Heart left ventricle (tissue), 16 donors: ENCODE measurements around the gene TNNC1. TPM values are rescaled to one million over a fixed set of nuclear protein-coding genes. Genes with fewer than 3 reads are reported as not detected.

ENCODE experiments used
- ATAC-seq, 4 donors: fragments of 200-7000 bp; cut with Tn5 transposase; one replicate each; pipeline ENCODE4 v1.9.1; 2020 to 2022; ENCODE audit warnings: moderate library complexity in 4 of 4, mild to moderate bottlenecking in 3 of 4, moderate number of reproducible peaks in 1 of 4
- DNase-seq, 5 donors: peaks; one replicate each; pipeline ENCODE4 v3.0.0-alpha.2; 2020
- H3K27ac ChIP-seq, 12 donors: fragments of 200-600 bp; sonication (generic) in 4 of 12; one replicate each; pipeline versions ENCODE4 v1.5.0 to v1.8.0; 2016 to 2022; ENCODE audit warnings: mild to moderate bottlenecking in 2 of 12
- H3K27me3 ChIP-seq, 9 donors: fragments of 200-600 bp; sonication (generic) in 2 of 9; one replicate each; pipeline versions ENCODE4 v1.5.1 to v1.8.0; 2016 to 2022; ENCODE audit warnings: mild to moderate bottlenecking in 3 of 9
- H3K36me3 ChIP-seq, 9 donors: fragments of 200-600 bp; sonication (generic) in 2 of 9; one replicate each; pipeline versions ENCODE4 v1.5.0 to v1.8.0; 2018 to 2022; ENCODE audit warnings: mild to moderate bottlenecking in 2 of 9
- H3K4me1 ChIP-seq, 12 donors: fragments of 200-600 bp; sonication (generic) in 4 of 12; one replicate each; pipeline versions ENCODE4 v1.5.0 to v1.8.0; 2016 to 2022; ENCODE audit warnings: mild to moderate bottlenecking in 3 of 12
- H3K4me3 ChIP-seq, 12 donors: fragments of 200-600 bp; sonication (generic) in 4 of 12; one replicate each; pipeline versions ENCODE4 v1.5.0 to v1.8.0; 2017 to 2022; ENCODE audit warnings: mild to moderate bottlenecking in 9 of 12, moderate library complexity in 4 of 12
- H3K9me3 ChIP-seq, 12 donors: fragments of 200-600 bp; sonication (generic) in 4 of 12; one replicate each; pipeline versions ENCODE4 v1.5.0 to v1.8.0; 2016 to 2022; ENCODE audit warnings: mild to moderate bottlenecking in 1 of 12
- CTCF ChIP-seq, 12 donors: fragments of 200-600 bp; sonication (generic) in 4 of 12; IDR thresholded peaks; one replicate each; pipeline versions ENCODE4 v1.5.0 to v1.8.0; 2018 to 2022; ENCODE audit warnings: antibody characterized with exemption in 12 of 12, mild to moderate bottlenecking in 5 of 12
- POLR2A ChIP-seq, 2 donors: fragments of 450-650 bp; IDR thresholded peaks; one replicate each; pipeline ENCODE4 v1.6.1; 2017; ENCODE audit warnings: antibody characterized with exemption in 2 of 2, mild to moderate bottlenecking in 2 of 2, moderate library complexity in 2 of 2
- WGBS, 4 donors: extraction: QIAGEN DNeasy Blood & Tissue Kit in 2 of 4; methylation state at CpG; one replicate each; pipeline versions ENCODE4 v1.1.5 to v1.1.7; 2013 to 2018; 5-methylcytosine and 5-hydroxymethylcytosine counted together
- intact Hi-C, 10 donors: fragments of 100-400 bp; cut with DNase I; formaldehyde crosslinking; loops; one replicate each; pipeline versions ENCODE4 v1.11.1 to v1.14.2; 2022
- polyA plus RNA-seq, 2 donors: library from polyadenylated mRNA; stranded (reverse); fragments of 200-250 nt; gene quantifications; one replicate each; pipeline ENCODE4 v1.2.3, GENCODE V29; 2013
- total RNA-seq, 9 donors: library from RNA; depleted of rRNA in 2 of 9; stranded (reverse); fragments of >200 nt in 2 of 9; fragmentation: NEBNext Ultra II Directional in 3 of 9; extraction: Animal tissue kit (Norgen Biotek cat#: 25700) in 3 of 9; gene quantifications; one replicate each; pipeline versions ENCODE4 v1.1.0 to v1.2.4, GENCODE V29; 2016 to 2023
- donor health status: ischemic (EF 13 %, LVEDD 7.1; RV severe dilation, severe dysfunction).
- donor health status: healthy with polysubstance abuse.
- donor health status: DM: no; HTN: yes; CAD: no.
- donor health status: DM: no; HTN: no; CAD: no.
- donor health status: ischemic (EF 25% LVEDD 6.9; RV normal size, moderate dysfunction).
- donor health status: ischemic (EF 25% LVEDD 5.7; RV mildly dilated, moderate dysfunction).
- donor health status: healthy.
- donor health status: DM: yes; HTN: yes; CAD: no.
- donor health status: ischemic (EF 35%, LVEDD 5.7; RV mildly dilated, moderate dysfunction).
- donor health status: nonischemic (EF 11% LVEDD 7.7; RV severe dilation, severe dysfunction).
- donor health status: DM: yes; HTN: yes; CAD: no.
- donor health status: PGD.
- donor health status: ischemic (EF 29% LVEDD 5.4; RV normal size, mild dysfunction).
- donor health status: nonischemic (EF 23%, LVEDD 6.1; RV moderate dilation, normal function).

The TNNC1 gene
- total and polyA plus RNA-seq, 11 donors: 4,301 to 20,003 (median 8,364) TPM

DNA sequence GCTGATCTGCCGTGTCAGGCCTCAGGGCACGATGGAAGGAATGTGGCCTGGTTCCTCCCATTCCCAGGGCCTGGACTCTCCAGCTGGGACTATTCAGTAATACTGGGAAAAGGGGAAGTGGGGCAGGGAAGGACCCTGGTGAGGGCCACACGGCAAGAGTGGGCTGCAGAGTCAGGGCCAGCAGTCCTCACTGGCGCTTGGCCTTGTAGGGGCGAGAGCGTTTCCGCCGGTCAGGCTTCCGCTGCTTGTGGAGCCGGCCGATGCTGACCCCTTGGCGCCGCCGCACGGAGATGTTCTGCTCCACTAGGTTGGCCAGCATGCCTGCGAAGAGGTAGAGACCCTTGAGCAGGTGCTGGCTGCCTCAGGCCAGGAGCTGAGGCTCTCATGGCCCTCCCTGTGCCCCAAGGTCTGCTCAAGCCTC lies 51.7 kb downstream of the TNNC1 start:
- Histone ChIP-seq H3K36me3 (peaks cover 0 to 76% (median 65%) of the 10 kb centered on the region in 9 donors), H3K4me1 (peaks cover 0 to 21% (median 3%) of the 10 kb centered on the region in 12 donors), H3K9me3 (no peaks in the 10 kb centered on the region), H3K27me3 (no peaks in the 10 kb centered on the region), H3K27ac (no peak overlapping the region), H3K4me3 (no peak overlapping the region)
- TF ChIP-seq CTCF (IDR thresholded peaks at IDR 0.05) (no peak), POLR2A (IDR thresholded peaks at IDR 0.05) (no peak)
- intact Hi-C loops: loop anchor here in 4 of 10 donors (5.0 to 10.0 kb wide), 4 partner anchors 117 to 917 kb away; partner anchors contain the start of genes GLYCTK (in 1 of the 4) and TWF2 (in 1 of the 4)
- ATAC-seq (no peak), DNase-seq (peak in 2 of 5 donors; percentile 15 to 24)
- WGBS, 4 donors: 89 to 95% (median 93%) methylated on average over 11 to 16 of the region's 16 CpGs

- H3K4me3 ChIP-seq: no peak overlapping the region
- peak in 2 of 5 donors; percentile 17 to 48 for DNase-seq
- peaks cover 0 to 70% (median 59%) of the 10 kb centered on the region in 9 donors for H3K36me3 ChIP-seq
- WGBS, 4 donors: 92 to 95% (median 94%) methylated on average over 1 of the region's 1 CpG; no CpG with 5 or more reads in 1 of the 4 donors
- H3K27me3 ChIP-seq: no peaks in the 10 kb centered on the region
- intact Hi-C loops: loop anchor here in 4 of 10 donors (5.0 to 10.0 kb wide), 4 partner anchors 117 to 917 kb away; partner anchors contain the start of genes GLYCTK (in 1 of the 4) and TWF2 (in 1 of the 4)
- H3K4me1 ChIP-seq: peaks cover 0 to 21% (median 3%) of the 10 kb centered on the region in 12 donors
- no peak for ATAC-seq
- TF ChIP-seq CTCF (IDR thresholded peaks at IDR 0.05) (no peak), POLR2A (IDR thresholded peaks at IDR 0.05) (no peak)
- H3K9me3 ChIP-seq: no peaks in the 10 kb centered on the region
- no peak overlapping the region for H3K27ac ChIP-seq
These were observed 52.3 kb downstream of the TNNC1 start for GRCh38 chr3:52401551-52401950.

Other genes with a start within 250 kb of the TNNC1 start
- gene TLR9, start 228.4 kb downstream of the TNNC1 start, total RNA-seq: under 1 TPM in 8 of 9 donors, not detected in 1; 0.12 to 0.65 (median 0.29) TPM
- under 1 TPM; 0.04 to 0.23 TPM for gene TLR9, start 228.4 kb downstream of the TNNC1 start, polyA plus RNA-seq
- gene TWF2, start 214.9 kb downstream of the TNNC1 start, total RNA-seq: 100 to 1,000 TPM in 7 of 9 donors, 10 to 100 TPM in 2; 62.9 to 133 (median 117) TPM
- gene TWF2, start 214.9 kb downstream of the TNNC1 start, polyA plus RNA-seq: 100 to 1,000 TPM in 1 of 2 donors, 10 to 100 TPM in 1; 45.8 to 109 TPM
- gene PPM1M, start 208.3 kb downstream of the TNNC1 start, total RNA-seq: 10 to 100 TPM in 2 of 9 donors, 1 to 10 TPM in 7; 5.7 to 30.2 (median 8.2) TPM
- gene PPM1M, start 208.3 kb downstream of the TNNC1 start, polyA plus RNA-seq: 1 to 10 TPM; 5.6 to 6.6 TPM
- 10 to 100 TPM; 44.9 to 73.6 (median 61.2) TPM for gene WDR82, start 175.4 kb downstream of the TNNC1 start, total RNA-seq
- 10 to 100 TPM; 24.7 to 69.2 TPM for gene WDR82, start 175.4 kb downstream of the TNNC1 start, polyA plus RNA-seq
- gene GLYCTK, start 166.2 kb downstream of the TNNC1 start, total RNA-seq: 1 to 10 TPM; 2.6 to 8.4 (median 4.1) TPM
- gene GLYCTK, start 166.2 kb downstream of the TNNC1 start, polyA plus RNA-seq: 1 to 10 TPM; 4.7 to 6.4 TPM
- gene DNAH1, start 137.7 kb downstream of the TNNC1 start, total RNA-seq: 1 to 10 TPM in 8 of 9 donors, under 1 TPM in 1; 0.95 to 6.6 (median 2.8) TPM
- gene DNAH1, start 137.7 kb downstream of the TNNC1 start, polyA plus RNA-seq: 1 to 10 TPM; 1.2 to 3.8 TPM
- 10 to 100 TPM; 50.0 to 75.9 (median 55.1) TPM for gene BAP1, start 44.0 kb downstream of the TNNC1 start, total RNA-seq
- gene BAP1, start 44.0 kb downstream of the TNNC1 start, polyA plus RNA-seq: 10 to 100 TPM; 40.3 to 78.9 TPM
- gene PHF7, start 43.4 kb downstream of the TNNC1 start, total RNA-seq: 10 to 100 TPM; 10.8 to 27.6 (median 16.4) TPM
- gene PHF7, start 43.4 kb downstream of the TNNC1 start, polyA plus RNA-seq: 1 to 10 TPM; 4.0 to 4.2 TPM
- 10 to 100 TPM; 13.4 to 29.0 (median 14.4) TPM for gene SEMA3G, start 8.9 kb downstream of the TNNC1 start, total RNA-seq
- 10 to 100 TPM; 11.4 to 19.6 TPM for gene SEMA3G, start 8.9 kb downstream of the TNNC1 start, polyA plus RNA-seq
- gene NISCH, start 1.6 kb upstream of the TNNC1 start, total RNA-seq: 10 to 100 TPM; 29.5 to 56.2 (median 43.9) TPM
- 10 to 100 TPM; 28.8 to 30.2 TPM for gene NISCH, start 1.6 kb upstream of the TNNC1 start, polyA plus RNA-seq
- 100 to 1,000 TPM in 2 of 9 donors, 10 to 100 TPM in 7; 34.1 to 351 (median 50.6) TPM for gene STAB1, start 41.3 kb upstream of the TNNC1 start, total RNA-seq
- 10 to 100 TPM; 41.0 to 79.1 TPM for gene STAB1, start 41.3 kb upstream of the TNNC1 start, polyA plus RNA-seq
- 10 to 100 TPM; 22.8 to 99.6 (median 52.7) TPM for gene NT5DC2, start 79.8 kb upstream of the TNNC1 start, total RNA-seq
- 10 to 100 TPM; 61.1 to 92.7 TPM for gene NT5DC2, start 79.8 kb upstream of the TNNC1 start, polyA plus RNA-seq
- gene UQCC5, start 82.6 kb upstream of the TNNC1 start, total RNA-seq: 10 to 100 TPM in 8 of 9 donors, 1 to 10 TPM in 1; 2.0 to 73.0 (median 59.2) TPM
- 100 to 1,000 TPM in 1 of 2 donors, 10 to 100 TPM in 1; 45.2 to 113 TPM for gene UQCC5, start 82.6 kb upstream of the TNNC1 start, polyA plus RNA-seq
- gene PBRM1, start 231.9 kb upstream of the TNNC1 start, total RNA-seq: 10 to 100 TPM; 33.8 to 61.7 (median 49.5) TPM
- gene PBRM1, start 231.9 kb upstream of the TNNC1 start, polyA plus RNA-seq: 10 to 100 TPM in 1 of 2 donors, 1 to 10 TPM in 1; 8.5 to 17.6 TPM
- 10 to 100 TPM; 23.6 to 47.4 (median 29.4) TPM for gene GNL3, start 232.0 kb upstream of the TNNC1 start, total RNA-seq
- gene GNL3, start 232.0 kb upstream of the TNNC1 start, polyA plus RNA-seq: 10 to 100 TPM; 25.4 to 85.3 TPM